Vagina (tissue), 2 donors: ENCODE data around the gene CADPS2. TPM values are rescaled to one million over a fixed set of nuclear protein-coding genes. Genes with fewer than 3 reads are reported as not detected.

ENCODE experiments used
- DNase-seq, 2 donors: peaks; one replicate each; pipeline ENCODE4 v3.0.0-alpha.2; 2017; ENCODE audit errors: extremely low spot score in 2 of 2
- H3K27ac ChIP-seq: fragments of 200-600 bp; sonication (generic); one replicate; pipeline ENCODE4 v1.5.1; 2019
- H3K27me3 ChIP-seq: fragments of 200-600 bp; sonication (generic); one replicate; pipeline ENCODE4 v1.5.1; 2019
- H3K36me3 ChIP-seq, 2 donors: fragments of 200-600 bp; sonication (generic); one replicate each; pipeline ENCODE4 v1.5.1; 2017 to 2019
- H3K4me1 ChIP-seq: fragments of 200-600 bp; sonication (generic); one replicate; pipeline ENCODE4 v1.5.1; 2019
- H3K4me3 ChIP-seq, 2 donors: fragments of 200-600 bp; sonication (generic); 1 replicate in 1 of 2; 2 replicates in 1 of 2; pipeline ENCODE4 v1.5.1; 2016 to 2019
- H3K9me3 ChIP-seq: fragments of 200-600 bp; sonication (generic); one replicate; pipeline ENCODE4 v1.5.1; 2019
- CTCF ChIP-seq, 3 experiments: fragments of 450-650 bp in 2 of 3; fragments of 200-600 bp in 1 of 3; sonication (generic) in 1 of 3; IDR thresholded peaks; one replicate each; pipeline ENCODE4 v1.5.1; 2017 to 2019; ENCODE audit warnings: antibody characterized with exemption in 3 of 3, mild to moderate bottlenecking in 2 of 3, moderate library complexity in 2 of 3
- POLR2A ChIP-seq, 2 donors: fragments of 450-650 bp; IDR thresholded peaks; one replicate each; pipeline ENCODE4 v1.6.1; 2017; ENCODE audit warnings: antibody characterized with exemption in 2 of 2, mild to moderate bottlenecking in 2 of 2, moderate library complexity in 2 of 2
- POLR2AphosphoS5 ChIP-seq, 2 donors: sonication (generic); formaldehyde crosslinking; IDR thresholded peaks; one replicate each; pipeline ENCODE4 v1.9.0; 2017; ENCODE audit warnings: antibody characterized with exemption in 2 of 2, mild to moderate bottlenecking in 2 of 2, low read depth in 1 of 2; ENCODE audit not compliant: insufficient read depth in 1 of 2
- intact Hi-C: fragments of 100-400 bp; cut with DNase I; formaldehyde crosslinking; loops from one replicate; pipeline ENCODE4 v1.15.1; 2023
- total RNA-seq: library from RNA; depleted of rRNA; stranded (reverse); fragments of >200 nt; gene quantifications from one replicate; pipeline ENCODE4 v1.2.3, GENCODE V29; 2016

CADPS2 gene
- total RNA-seq, 1 donor from 2014 or later, result 25.5 TPM

DNA sequence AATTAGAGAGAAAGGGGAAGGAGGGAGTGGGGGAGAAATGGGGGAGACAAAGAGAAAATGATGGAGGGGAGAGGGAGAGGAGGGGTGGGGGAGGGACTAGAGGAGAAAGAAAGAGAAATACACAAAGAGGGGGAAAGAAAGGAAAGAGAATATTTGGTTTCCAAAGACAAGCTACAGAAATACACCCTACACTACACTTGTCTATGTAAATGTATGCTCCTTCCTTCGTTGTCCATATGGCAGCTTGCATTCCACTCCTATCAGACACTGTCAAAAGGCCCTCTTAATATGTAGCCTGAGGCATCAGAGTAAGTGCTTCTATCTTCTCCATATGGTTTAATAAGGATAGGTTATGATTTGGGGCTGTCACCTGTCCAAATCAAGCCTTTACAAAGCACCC lies 488.9 kb downstream of the CADPS2 start:
- Histone ChIP-seq H3K4me1 (no peaks in the 10 kb centered on the region), H3K4me3 (no peak overlapping the region), H3K27ac (no peak overlapping the region), H3K9me3 (no peaks in the 10 kb centered on the region), H3K36me3 (no peaks in the 10 kb centered on the region), H3K27me3 (no peaks in the 10 kb centered on the region)
- no peak for DNase-seq
- TF ChIP-seq POLR2A (IDR thresholded peaks at IDR 0.05) (no peak), POLR2AphosphoS5 (IDR thresholded peaks at IDR 0.05; ENCODE audit: insufficient read depth in 1 of 2, low read depth in 1 of 2) (no peak), CTCF (IDR thresholded peaks at IDR 0.05) (no peak)
- intact Hi-C loops, result no loop called here

- H3K27me3 ChIP-seq, result no peaks in the 10 kb centered on the region
- intact Hi-C loops, result no loop called here
- H3K4me3 ChIP-seq, result no peak overlapping the region
- no peak overlapping the region for H3K27ac ChIP-seq
- no peaks in the 10 kb centered on the region for H3K4me1 ChIP-seq
- H3K36me3 ChIP-seq, result no peaks in the 10 kb centered on the region
- no peak for DNase-seq
- H3K9me3 ChIP-seq, result no peaks in the 10 kb centered on the region
- no peak for TF ChIP-seq POLR2A (IDR thresholded peaks at IDR 0.05)
- no peak for TF ChIP-seq POLR2AphosphoS5 (IDR thresholded peaks at IDR 0.05; ENCODE audit: insufficient read depth in 1 of 2, low read depth in 1 of 2)
- TF ChIP-seq CTCF (IDR thresholded peaks at IDR 0.05), result no peak
Observed at GRCh38 chr7:122394512-122394911, 491.7 kb downstream of the CADPS2 start.

GRCh38 chr7:122384528-122384927 lies 501.7 kb downstream of the CADPS2 start:
- Histone ChIP-seq H3K4me1 (no peaks in the 10 kb centered on the region), H3K27me3 (no peaks in the 10 kb centered on the region), H3K4me3 (no peak overlapping the region), H3K9me3 (no peaks in the 10 kb centered on the region), H3K27ac (no peak overlapping the region), H3K36me3 (no peaks in the 10 kb centered on the region)
- TF ChIP-seq POLR2A (IDR thresholded peaks at IDR 0.05), result no peak
- TF ChIP-seq CTCF (IDR thresholded peaks at IDR 0.05), result no peak
- TF ChIP-seq POLR2AphosphoS5 (IDR thresholded peaks at IDR 0.05; ENCODE audit: insufficient read depth in 1 of 2, low read depth in 1 of 2), result no peak
- DNase-seq, result no peak
- intact Hi-C loops, result no loop called here

- no peaks in the 10 kb centered on the region for H3K27me3 ChIP-seq
- H3K9me3 ChIP-seq, result no peaks in the 10 kb centered on the region
- no peak overlapping the region for H3K27ac ChIP-seq
- TF ChIP-seq POLR2AphosphoS5 (IDR thresholded peaks at IDR 0.05; ENCODE audit: insufficient read depth in 1 of 2, low read depth in 1 of 2) (no peak), CTCF (IDR thresholded peaks at IDR 0.05) (no peak), POLR2A (IDR thresholded peaks at IDR 0.05) (no peak)
- no peaks in the 10 kb centered on the region for H3K36me3 ChIP-seq
- no peaks in the 10 kb centered on the region for H3K4me1 ChIP-seq
- no peak overlapping the region for H3K4me3 ChIP-seq
- intact Hi-C loops, result no loop called here
- no peak for DNase-seq
Observed at GRCh38 chr7:122383934-122384333, 502.3 kb downstream of the CADPS2 start.

DNA sequence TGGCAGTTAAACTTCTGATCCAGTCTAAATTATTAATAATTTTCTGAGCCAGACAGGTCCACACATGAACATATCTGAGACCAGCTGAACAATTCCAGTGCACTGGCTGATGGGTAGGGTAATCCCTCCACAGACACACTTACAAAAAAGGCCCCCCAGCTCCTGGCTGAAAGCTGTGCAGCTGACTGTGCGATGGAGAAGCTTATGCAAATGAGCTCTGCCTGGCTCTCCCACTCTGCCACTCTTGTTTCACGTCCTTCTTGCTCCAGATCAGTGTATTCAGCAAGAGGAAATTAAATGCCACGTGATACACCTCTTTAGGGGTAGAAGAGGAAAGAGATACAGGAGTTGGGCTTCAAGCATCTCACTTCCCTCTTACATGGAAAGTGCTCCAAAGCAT lies 505.3 kb downstream of the CADPS2 start:
- Histone ChIP-seq H3K4me3 (no peak overlapping the region), H3K27me3 (no peaks in the 10 kb centered on the region), H3K9me3 (no peaks in the 10 kb centered on the region), H3K27ac (no peak overlapping the region), H3K4me1 (no peaks in the 10 kb centered on the region), H3K36me3 (no peaks in the 10 kb centered on the region)
- TF ChIP-seq CTCF (IDR thresholded peaks at IDR 0.05) (no peak), POLR2AphosphoS5 (IDR thresholded peaks at IDR 0.05; ENCODE audit: insufficient read depth in 1 of 2, low read depth in 1 of 2) (no peak), POLR2A (IDR thresholded peaks at IDR 0.05) (no peak)
- intact Hi-C loops, result no loop called here
- DNase-seq, result no peak
